Medulla oblongata (tissue), 1 donor: Measurements from ENCODE around the gene BBS10.
"Not testable (repeated sequence)": the region's sequence is repeated elsewhere in the genome, so short reads cannot be mapped to it uniquely, and the experiment has no call there.

Source experiments
- DNase-seq: peaks from one replicate; pipeline ENCODE4 v3.0.0-alpha.2; 2015; ENCODE audit errors: extremely low spot score

Gene BBS10

GRCh38 chr12:76329606-76330005 is 18.6 kb downstream of the BBS10 start:
- no peak for DNase-seq

GRCh38 chr12:76329159-76329558 is 19.1 kb downstream of the BBS10 start:
- DNase-seq, result no peak

GRCh38 chr12:76319595-76320319 is 28.5 kb downstream of the BBS10 start:
- not testable (repeated sequence) for DNase-seq

GRCh38 chr12:76318773-76319594 is 29.2 kb downstream of the BBS10 start:
- DNase-seq, result no peak

GRCh38 chr12:76317976-76318375 is 30.2 kb downstream of the BBS10 start:
- DNase-seq, result no peak

GRCh38 chr12:76316468-76316867 is 31.7 kb downstream of the BBS10 start:
- no peak for DNase-seq

- peak; percentile 27 for DNase-seq
Measured at GRCh38 chr12:76313299-76313698, 34.9 kb downstream of the BBS10 start.

GRCh38 chr12:76312315-76312714 is 35.9 kb downstream of the BBS10 start:
- DNase-seq, result no peak

- no peak for DNase-seq
Measured at GRCh38 chr12:76311796-76312195, 36.4 kb downstream of the BBS10 start.

- DNase-seq, result no peak
Measured at GRCh38 chr12:76310110-76310509, 38.1 kb downstream of the BBS10 start.

GRCh38 chr12:76308866-76309265 is 39.3 kb downstream of the BBS10 start:
- DNase-seq, result no peak

GRCh38 chr12:76307083-76307482 is 41.1 kb downstream of the BBS10 start:
- DNase-seq, result no peak

GRCh38 chr12:76303989-76304460 is 44.2 kb downstream of the BBS10 start:
- no peak for DNase-seq

GRCh38 chr12:76303365-76303764 is 44.9 kb downstream of the BBS10 start:
- no peak for DNase-seq

GRCh38 chr12:76300297-76300665 is 47.9 kb downstream of the BBS10 start:
- DNase-seq, result no peak

- DNase-seq, result no peak
Measured at GRCh38 chr12:76299536-76300296, 48.5 kb downstream of the BBS10 start.
